NB4 (cell line): ENCODE results near the gene SERTM1.

ENCODE experiments used
- DNase-seq: peaks from one replicate; pipeline ENCODE4 v3.0.0; 2010; ENCODE audit warnings: low read depth
- H3K4me3 ChIP-seq: one replicate; pipeline ENCODE4 v1.5.1; 2011; ENCODE audit warnings: mild to moderate bottlenecking, low read depth, low read length, moderate library complexity
- MYC ChIP-seq: IDR thresholded peaks from 2 replicates; pipeline ENCODE4 v1.6.1; 2011; ENCODE audit warnings: low read depth, low read length
- POLR2A ChIP-seq: IDR thresholded peaks from 2 replicates; pipeline ENCODE4 v1.6.1; 2011; ENCODE audit warnings: mild to moderate bottlenecking; ENCODE audit not compliant: insufficient read length; ENCODE audit errors: extremely low read depth
- TF ChIP-seq, protein P1 (sequence below): IDR thresholded peaks from one replicate; pipeline ENCODE4 v1.5.1; 2012; ENCODE audit warnings: low read depth, low read length
- TF ChIP-seq, protein P2 (sequence below): IDR thresholded peaks from 2 replicates; pipeline ENCODE4 v1.6.1; 2011; ENCODE audit warnings: low read depth, low read length

SERTM1 gene

DNA sequence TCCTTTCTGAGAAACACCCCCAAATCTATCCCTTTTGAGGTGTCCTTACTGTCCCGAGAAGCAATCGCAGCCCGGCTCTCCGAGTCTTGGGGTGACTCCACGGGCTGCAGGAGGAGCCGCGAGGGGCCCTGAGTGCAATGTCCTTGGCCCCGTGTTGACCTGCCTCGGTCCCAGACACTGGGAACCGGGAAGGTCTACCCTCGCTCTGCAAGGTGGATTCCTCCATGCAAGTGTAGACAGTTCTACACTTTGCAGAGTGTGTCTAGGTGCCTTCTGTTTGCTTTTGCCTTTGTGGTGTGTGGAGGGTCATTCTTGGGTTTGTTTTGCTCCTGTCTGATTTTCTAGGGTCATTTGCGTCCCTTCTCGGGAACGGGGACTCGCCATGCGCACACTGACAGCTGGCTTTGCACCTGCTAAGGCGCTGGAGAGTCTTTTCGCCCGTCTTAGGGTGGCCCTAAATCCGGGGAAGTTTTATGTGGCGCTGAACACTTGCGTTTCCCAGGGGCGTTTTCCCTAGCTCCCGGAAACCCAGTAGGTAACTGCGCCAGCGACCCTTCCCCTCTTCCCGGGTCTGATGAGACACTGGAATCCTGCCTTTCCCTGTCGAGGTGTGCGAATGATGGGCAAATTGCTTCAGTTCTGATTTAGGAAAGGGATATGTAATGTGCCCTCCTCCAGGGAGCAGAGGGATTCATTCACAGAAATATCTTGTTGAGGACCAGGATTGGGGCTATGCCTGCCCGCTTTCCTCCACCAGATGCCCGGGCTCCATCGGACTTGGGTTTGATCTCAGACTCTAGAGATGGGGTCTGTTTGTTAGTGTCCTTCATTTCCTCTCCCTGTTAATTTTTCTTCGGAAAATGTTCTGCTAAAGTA, 755 bp downstream of the SERTM1 start:
- no peak overlapping the region for H3K4me3 ChIP-seq
- TF ChIP-seq, protein P1, sequence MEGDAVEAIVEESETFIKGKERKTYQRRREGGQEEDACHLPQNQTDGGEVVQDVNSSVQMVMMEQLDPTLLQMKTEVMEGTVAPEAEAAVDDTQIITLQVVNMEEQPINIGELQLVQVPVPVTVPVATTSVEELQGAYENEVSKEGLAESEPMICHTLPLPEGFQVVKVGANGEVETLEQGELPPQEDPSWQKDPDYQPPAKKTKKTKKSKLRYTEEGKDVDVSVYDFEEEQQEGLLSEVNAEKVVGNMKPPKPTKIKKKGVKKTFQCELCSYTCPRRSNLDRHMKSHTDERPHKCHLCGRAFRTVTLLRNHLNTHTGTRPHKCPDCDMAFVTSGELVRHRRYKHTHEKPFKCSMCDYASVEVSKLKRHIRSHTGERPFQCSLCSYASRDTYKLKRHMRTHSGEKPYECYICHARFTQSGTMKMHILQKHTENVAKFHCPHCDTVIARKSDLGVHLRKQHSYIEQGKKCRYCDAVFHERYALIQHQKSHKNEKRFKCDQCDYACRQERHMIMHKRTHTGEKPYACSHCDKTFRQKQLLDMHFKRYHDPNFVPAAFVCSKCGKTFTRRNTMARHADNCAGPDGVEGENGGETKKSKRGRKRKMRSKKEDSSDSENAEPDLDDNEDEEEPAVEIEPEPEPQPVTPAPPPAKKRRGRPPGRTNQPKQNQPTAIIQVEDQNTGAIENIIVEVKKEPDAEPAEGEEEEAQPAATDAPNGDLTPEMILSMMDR = no peak
- TF ChIP-seq, protein P2, sequence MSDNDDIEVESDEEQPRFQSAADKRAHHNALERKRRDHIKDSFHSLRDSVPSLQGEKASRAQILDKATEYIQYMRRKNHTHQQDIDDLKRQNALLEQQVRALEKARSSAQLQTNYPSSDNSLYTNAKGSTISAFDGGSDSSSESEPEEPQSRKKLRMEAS = no peak
- TF ChIP-seq MYC (no peak), POLR2A (no peak)
- DNase-seq = no peak

DNA sequence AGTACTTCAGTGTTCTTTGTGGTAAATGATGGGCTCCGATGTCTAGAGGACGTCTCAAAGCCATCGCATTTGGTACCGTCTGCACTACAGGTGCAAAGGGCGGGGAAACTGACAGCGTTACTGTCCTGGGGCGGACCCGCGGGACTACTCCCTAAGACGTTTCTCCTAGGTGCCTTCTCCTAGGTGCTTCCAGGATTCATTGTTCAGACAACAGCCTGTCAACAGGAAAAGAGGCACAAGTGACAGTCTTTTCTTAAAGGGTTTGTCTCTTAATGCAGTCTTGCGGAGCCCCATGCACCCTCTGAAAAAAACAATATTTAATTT, 1.4 kb downstream of the SERTM1 start:
- TF ChIP-seq, protein P2 = no peak
- TF ChIP-seq POLR2A (no peak), MYC (no peak)
- TF ChIP-seq, protein P1 = no peak
- DNase-seq = no peak
- no peak overlapping the region for H3K4me3 ChIP-seq

DNA sequence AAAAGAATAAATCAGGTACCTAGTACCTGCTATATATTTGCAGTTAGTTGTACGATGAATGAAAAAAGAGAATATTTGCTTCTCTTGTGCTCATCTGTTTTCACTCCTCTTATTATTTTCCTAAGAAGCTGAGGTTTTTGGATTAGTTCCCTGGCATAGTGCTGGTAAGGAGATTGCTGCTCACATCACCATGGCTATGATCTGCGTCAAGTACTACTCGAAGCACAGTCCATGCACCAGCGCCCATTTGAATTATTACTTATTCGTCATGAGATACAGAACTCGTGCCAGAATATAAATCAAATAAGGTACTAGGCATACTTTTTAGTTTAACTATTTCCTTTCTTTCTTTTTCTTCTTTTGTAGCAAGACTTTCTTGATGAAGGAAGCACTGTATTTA, 7.1 kb downstream of the SERTM1 start:
- TF ChIP-seq POLR2A (no peak), MYC (no peak)
- TF ChIP-seq, protein P2 = no peak
- TF ChIP-seq, protein P1 = no peak
- no peak for DNase-seq
- no peak overlapping the region for H3K4me3 ChIP-seq

DNA sequence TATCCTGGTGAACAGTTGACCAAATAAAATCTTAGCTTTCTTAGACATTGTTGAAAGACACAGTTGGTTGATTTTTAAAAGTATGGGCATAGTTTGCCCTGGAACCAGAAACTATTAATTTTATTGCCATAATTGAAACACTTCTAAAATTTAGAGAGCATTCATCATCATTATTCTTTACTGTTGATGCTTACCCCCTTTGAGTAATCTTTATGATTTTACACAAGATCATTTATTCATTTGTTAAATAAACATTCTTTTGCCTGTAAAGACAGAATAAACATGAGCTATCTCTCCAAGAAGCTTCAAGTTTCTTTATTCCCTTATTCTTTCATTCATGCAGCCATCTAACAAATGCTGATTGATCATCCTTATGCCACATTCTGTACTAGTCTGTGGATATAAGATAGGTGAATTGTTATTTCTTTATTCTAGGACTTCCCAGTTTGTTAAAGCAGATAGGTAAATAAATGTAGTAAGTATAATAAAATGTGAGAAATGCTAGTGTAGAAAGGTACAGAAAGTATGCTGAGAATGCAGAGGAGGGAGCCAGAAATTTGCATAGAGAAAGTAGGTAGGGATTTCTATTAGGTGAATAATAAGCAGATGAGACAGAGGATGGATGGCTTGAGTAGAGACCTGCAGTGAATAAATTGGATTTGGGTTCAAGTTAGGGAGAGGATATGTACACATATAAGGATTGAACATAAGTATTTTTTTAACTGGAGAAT, 8.2 kb downstream of the SERTM1 start:
- no peak for DNase-seq
- TF ChIP-seq MYC (no peak), POLR2A (no peak)
- TF ChIP-seq, protein P1 = no peak
- TF ChIP-seq, protein P2 = no peak
- no peak overlapping the region for H3K4me3 ChIP-seq

DNA sequence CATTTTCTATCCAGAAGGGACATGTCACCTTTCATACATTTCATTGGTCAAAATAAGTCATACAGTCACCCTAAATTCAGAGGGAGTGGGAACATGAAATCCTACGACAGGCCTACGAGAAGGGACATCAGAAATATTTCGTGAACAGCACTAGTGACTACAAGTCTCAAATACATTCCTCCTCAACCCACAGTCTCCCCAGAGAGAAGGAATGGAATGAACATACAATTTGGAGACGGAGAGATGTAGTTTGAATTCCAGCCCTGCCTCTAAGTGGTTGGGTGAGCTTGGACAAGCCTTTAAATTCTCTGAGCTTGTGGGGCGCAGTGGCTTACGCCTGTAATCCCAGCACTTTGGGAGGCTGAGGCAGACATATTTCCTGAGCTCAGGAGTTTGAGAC, 9.9 kb downstream of the SERTM1 start:
- H3K4me3 ChIP-seq = no peak overlapping the region
- TF ChIP-seq POLR2A = no peak
- TF ChIP-seq, protein P2 = no peak
- TF ChIP-seq, protein P1 = no peak
- no peak for DNase-seq
